Measurements from ENCODE around the gene CCDC185.
"Not testable (repeated sequence)": the region's sequence is repeated elsewhere in the genome, so short reads cannot be mapped to it uniquely, and the experiment has no call there.

Gene CCDC185

DNA sequence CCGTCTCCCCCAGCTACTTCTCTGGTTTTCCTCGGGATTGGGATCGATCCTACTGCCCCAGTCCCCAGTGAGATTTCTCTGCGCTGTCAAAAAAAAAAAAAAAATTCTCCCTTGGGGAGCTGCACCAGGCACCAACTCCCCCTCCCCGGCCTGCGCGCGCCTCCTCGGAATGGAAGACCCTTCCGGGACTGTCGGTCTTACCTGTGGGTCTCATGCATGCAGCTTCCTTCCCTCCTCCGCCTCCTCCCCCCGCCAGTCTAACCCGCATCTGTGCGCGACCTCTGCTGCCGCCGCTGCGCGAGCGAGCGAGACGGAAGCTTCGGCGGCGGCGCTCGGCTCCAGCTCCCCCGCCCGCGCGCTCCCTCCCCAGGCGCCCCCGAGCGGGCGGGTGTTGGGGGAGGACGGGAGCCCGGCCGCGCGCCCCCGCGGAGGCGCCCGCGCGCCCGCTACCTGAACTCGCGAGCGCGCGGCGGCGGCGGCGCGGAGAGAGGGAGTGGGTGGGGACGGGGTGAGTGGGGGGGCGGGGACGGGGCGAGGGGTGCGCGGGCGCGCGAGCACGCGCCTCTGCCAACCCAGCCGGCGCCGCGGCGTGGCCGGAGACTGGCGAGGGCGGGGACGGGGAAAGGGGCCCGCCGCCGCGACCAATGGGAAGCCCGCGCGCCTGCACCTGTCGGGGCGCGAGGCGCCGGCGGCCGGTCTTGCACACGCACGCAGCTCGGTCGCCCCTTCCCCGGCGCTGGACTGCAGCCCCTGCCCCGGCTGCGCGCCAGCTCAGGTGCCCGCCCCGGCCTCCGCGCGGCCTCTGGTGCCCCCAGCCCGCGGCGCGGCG, 29.1 kb upstream of the CCDC185 start, which contains the start of gene SUSD4:
TSS of gene SUSD4 (minus strand) at position 321 of the 829 bp plus-strand sequence. CDS start 751 bp downstream, outside the sequence.
- H3K27me3 ChIP-seq (ENCODE audit: low read depth) = peaks cover 47% of the 10 kb centered on the region
- peak within 1 kb of the TSS; percentile 34 for H3K4me3 ChIP-seq
- in situ Hi-C loops (cut with MboI; ENCODE audit: low sequenced_read_pairs) = no loop called here
- H3K9me3 ChIP-seq = no peaks in the 10 kb centered on the region
- no peaks in the 10 kb centered on the region for H3K36me3 ChIP-seq (replicated peaks)
- DNase-seq (ENCODE audit: low spot score in 2 of 2) = peak; percentile 20 to 66
- H3K4me1 ChIP-seq = no peaks in the 10 kb centered on the region

- H3K4me3 ChIP-seq = peak overlapping the region; percentile 11; the same call in 1 of the 2 replicates
- H3K27me3 ChIP-seq (ENCODE audit: low read depth) = peaks cover 43% of the 10 kb centered on the region
- in situ Hi-C loops (cut with MboI; ENCODE audit: low sequenced_read_pairs) = no loop called here
Measured at GRCh38 chr1:223364685-223365382, 28.4 kb upstream of the CCDC185 start.

GRCh38 chr1:223374064-223374610, 19.1 kb upstream of the CCDC185 start:
- H3K4me3 ChIP-seq = no peak overlapping the region
- no peaks in the 10 kb centered on the region for H3K9me3 ChIP-seq
- H3K4me1 ChIP-seq = no peaks in the 10 kb centered on the region
- H3K36me3 ChIP-seq (replicated peaks) = no peaks in the 10 kb centered on the region
- in situ Hi-C loops (cut with MboI; ENCODE audit: low sequenced_read_pairs) = no loop called here
- no peak for DNase-seq (ENCODE audit: low spot score in 2 of 2)
- peaks cover 4% of the 10 kb centered on the region; the same call in 1 of the 2 replicates for H3K27me3 ChIP-seq (ENCODE audit: low read depth)

More at GRCh38 chr1:223364685-223365382, 28.4 kb upstream of the CCDC185 start:
- peak in 1 of 2 experiments; percentile 12 for DNase-seq (ENCODE audit: low spot score in 2 of 2)
- H3K4me1 ChIP-seq = no peaks in the 10 kb centered on the region
- H3K36me3 ChIP-seq (replicated peaks) = no peaks in the 10 kb centered on the region
- no peaks in the 10 kb centered on the region for H3K9me3 ChIP-seq

DNA sequence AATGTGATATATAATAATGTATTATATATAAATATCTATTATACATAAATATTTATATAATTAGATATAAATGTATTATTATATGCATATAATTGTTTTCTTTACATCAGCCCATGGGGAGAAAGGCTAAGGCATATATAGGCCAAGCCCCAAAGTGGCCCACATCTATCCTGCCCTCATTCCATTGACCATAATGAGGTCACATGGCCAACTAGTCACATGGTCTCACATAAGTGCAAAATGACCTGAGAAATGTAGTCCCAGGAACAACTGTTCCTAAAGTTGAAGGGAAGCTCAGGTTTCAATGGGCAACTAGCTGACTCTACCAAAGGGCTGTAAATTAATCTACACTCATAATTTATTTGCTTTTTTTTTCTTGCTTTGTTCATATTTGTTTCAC, 14.5 kb upstream of the CCDC185 start:
- H3K36me3 ChIP-seq (replicated peaks) = no peaks in the 10 kb centered on the region
- DNase-seq (ENCODE audit: low spot score in 2 of 2) = no peak
- no peaks in the 10 kb centered on the region for H3K4me1 ChIP-seq
- no peaks in the 10 kb centered on the region for H3K27me3 ChIP-seq (ENCODE audit: low read depth)
- no peak overlapping the region for H3K4me3 ChIP-seq
- in situ Hi-C loops (cut with MboI; ENCODE audit: low sequenced_read_pairs) = no loop called here
- H3K9me3 ChIP-seq = no peaks in the 10 kb centered on the region

- H3K9me3 ChIP-seq = no peaks in the 10 kb centered on the region
- no peaks in the 10 kb centered on the region for H3K4me1 ChIP-seq
- no peaks in the 10 kb centered on the region for H3K27me3 ChIP-seq (ENCODE audit: low read depth)
- H3K36me3 ChIP-seq (replicated peaks) = no peaks in the 10 kb centered on the region
- DNase-seq (ENCODE audit: low spot score in 2 of 2) = no peak
- H3K4me3 ChIP-seq = no peak overlapping the region
- in situ Hi-C loops (cut with MboI; ENCODE audit: low sequenced_read_pairs) = no loop called here
Measured at GRCh38 chr1:223386013-223386412, 7.2 kb upstream of the CCDC185 start.

DNA sequence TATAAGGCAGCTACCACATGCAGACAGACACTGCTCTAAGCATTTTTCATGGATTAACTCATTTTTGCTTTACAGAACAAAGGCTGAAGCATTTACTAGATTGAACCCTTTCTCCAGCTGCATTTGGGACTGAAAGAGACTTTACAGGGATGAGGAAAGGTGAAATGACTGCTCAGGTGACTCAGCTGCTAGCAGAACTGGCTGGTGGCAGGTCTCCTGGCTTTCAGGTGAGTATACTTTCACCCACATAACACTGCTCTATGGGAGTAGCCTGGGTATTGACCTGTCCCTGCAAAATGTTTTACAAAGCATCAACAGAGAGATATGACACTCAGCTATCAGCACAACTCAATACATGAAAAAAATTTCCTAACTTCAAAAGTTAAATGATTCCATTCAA, 2.6 kb upstream of the CCDC185 start:
- in situ Hi-C loops (cut with MboI; ENCODE audit: low sequenced_read_pairs) = no loop called here
- Histone ChIP-seq H3K36me3 (replicated peaks) (no peaks in the 10 kb centered on the region), H3K9me3 (no peaks in the 10 kb centered on the region), H3K27me3 (ENCODE audit: low read depth) (no peaks in the 10 kb centered on the region), H3K4me1 (no peaks in the 10 kb centered on the region), H3K4me3 (no peak overlapping the region)
- DNase-seq (ENCODE audit: low spot score in 2 of 2) = no peak

DNA sequence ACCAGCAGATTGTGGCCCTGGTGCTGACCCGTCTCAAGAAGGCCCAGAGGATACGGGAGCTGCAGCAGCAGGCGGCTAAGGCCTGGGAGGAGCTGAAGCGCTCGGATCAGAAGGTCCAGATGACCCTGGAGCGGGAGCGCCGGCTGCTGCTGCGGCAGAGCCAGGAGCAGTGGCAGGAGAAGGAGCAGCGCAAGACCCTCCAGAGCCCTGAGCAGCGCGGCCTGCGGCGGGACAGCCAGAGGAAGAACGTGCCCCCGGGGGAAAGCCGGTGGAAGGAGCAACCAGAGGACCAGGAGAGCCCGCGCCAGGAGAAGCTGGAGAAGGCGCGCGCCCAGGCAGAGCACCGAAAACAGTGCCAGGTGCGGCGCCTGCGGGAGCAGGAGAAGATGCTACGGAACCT, 1.0 kb downstream of the CCDC185 start:
- Histone ChIP-seq H3K36me3 (replicated peaks) (no peaks in the 10 kb centered on the region), H3K27me3 (ENCODE audit: low read depth) (no peaks in the 10 kb centered on the region), H3K4me1 (no peaks in the 10 kb centered on the region), H3K4me3 (no peak overlapping the region), H3K9me3 (no peaks in the 10 kb centered on the region)
- no peak for DNase-seq (ENCODE audit: low spot score in 2 of 2)
- in situ Hi-C loops (cut with MboI; ENCODE audit: low sequenced_read_pairs) = no loop called here

DNA sequence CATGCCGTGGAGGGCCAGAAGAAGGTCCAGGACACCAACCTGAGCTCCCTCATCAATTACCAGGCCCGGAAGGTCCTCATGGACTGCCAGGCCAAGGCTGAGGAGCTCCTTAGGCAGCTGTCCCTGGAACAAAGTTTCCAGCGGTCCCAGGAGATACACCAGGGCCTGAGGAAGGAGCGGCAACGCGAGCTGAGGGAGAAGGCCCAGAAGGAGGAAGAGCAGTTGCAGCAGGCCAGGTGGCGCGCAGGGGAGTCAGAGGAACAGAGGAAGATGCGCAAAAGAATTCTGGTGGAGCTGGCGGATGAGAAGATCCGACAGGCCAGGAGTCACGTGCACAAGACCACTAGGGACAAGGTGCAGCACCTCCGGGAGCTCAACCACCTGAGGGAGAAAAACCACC, 1.5 kb downstream of the CCDC185 start:
- DNase-seq (ENCODE audit: low spot score in 2 of 2) = no peak
- in situ Hi-C loops (cut with MboI; ENCODE audit: low sequenced_read_pairs) = no loop called here
- Histone ChIP-seq H3K27me3 (ENCODE audit: low read depth) (no peaks in the 10 kb centered on the region), H3K9me3 (no peaks in the 10 kb centered on the region), H3K4me3 (no peak overlapping the region), H3K4me1 (no peaks in the 10 kb centered on the region), H3K36me3 (replicated peaks) (no peaks in the 10 kb centered on the region)

GRCh38 chr1:223399393-223399792, 6.2 kb downstream of the CCDC185 start:
- H3K4me3 ChIP-seq; DNase-seq (ENCODE audit: low spot score in 2 of 2); H3K27me3 ChIP-seq (ENCODE audit: low read depth); in situ Hi-C loops (cut with MboI; ENCODE audit: low sequenced_read_pairs); H3K4me1 ChIP-seq; H3K9me3 ChIP-seq; H3K36me3 ChIP-seq (replicated peaks): not testable (repeated sequence)

GRCh38 chr1:223401873-223402789, 8.9 kb downstream of the CCDC185 start:
- H3K4me3 ChIP-seq = no peak overlapping the region
- H3K9me3 ChIP-seq = no peaks in the 10 kb centered on the region
- no peak for DNase-seq (ENCODE audit: low spot score in 2 of 2)
- H3K4me1 ChIP-seq = no peaks in the 10 kb centered on the region
- no peaks in the 10 kb centered on the region for H3K36me3 ChIP-seq (replicated peaks)
- in situ Hi-C loops (cut with MboI; ENCODE audit: low sequenced_read_pairs) = no loop called here
- H3K27me3 ChIP-seq (ENCODE audit: low read depth) = no peaks in the 10 kb centered on the region

DNA sequence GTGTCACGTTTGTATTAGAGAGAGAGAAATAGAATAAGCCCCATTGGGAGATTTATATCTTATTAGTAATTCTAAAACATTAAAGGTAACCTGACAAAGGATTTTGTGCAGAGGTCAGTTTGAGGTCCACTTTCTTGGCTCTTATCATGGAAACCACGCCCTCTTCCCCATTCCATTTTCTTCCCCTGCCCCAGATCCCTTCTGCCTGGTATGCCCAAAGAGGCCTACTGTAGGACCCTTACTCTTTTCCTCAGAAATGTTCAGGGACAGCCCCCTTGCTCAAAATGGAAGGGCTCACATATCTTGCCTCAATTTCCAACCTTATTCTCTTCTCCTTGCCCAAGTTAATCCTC, 9.6 kb downstream of the CCDC185 start:
- Histone ChIP-seq H3K27me3 (ENCODE audit: low read depth) (no peaks in the 10 kb centered on the region), H3K36me3 (replicated peaks) (no peaks in the 10 kb centered on the region), H3K4me1 (no peaks in the 10 kb centered on the region), H3K4me3 (no peak overlapping the region), H3K9me3 (no peaks in the 10 kb centered on the region)
- no peak for DNase-seq (ENCODE audit: low spot score in 2 of 2)
- in situ Hi-C loops (cut with MboI; ENCODE audit: low sequenced_read_pairs) = no loop called here

DNA sequence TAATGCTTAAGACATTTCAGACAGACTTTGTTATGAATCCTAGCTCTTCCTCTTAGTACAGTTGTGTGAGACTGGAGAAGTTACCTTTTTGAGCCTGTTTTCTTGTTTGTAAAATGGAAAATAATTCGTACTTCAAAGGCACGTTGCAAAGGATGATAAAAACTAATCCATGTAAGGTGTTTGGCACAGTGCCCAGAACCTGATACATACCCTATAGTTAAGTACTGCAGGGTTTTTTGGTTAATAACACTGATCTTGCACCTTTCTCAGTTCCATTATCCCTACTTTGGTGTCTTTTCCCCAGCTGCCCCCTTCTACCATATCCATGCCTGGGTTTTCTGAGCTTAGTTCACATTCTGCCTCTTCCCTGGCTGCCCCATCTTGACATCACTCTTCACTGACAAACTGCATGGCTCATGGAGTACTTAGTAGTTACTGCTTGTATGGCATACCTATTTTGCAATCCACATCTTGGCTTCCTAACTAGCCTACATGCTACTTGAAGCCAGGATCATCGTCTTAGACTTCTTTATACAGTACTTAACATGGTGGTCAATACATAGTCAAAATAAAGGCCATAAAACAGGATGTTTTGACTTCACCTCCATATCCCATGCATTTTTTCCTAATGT, 10.1 kb downstream of the CCDC185 start:
- in situ Hi-C loops (cut with MboI; ENCODE audit: low sequenced_read_pairs) = no loop called here
- DNase-seq (ENCODE audit: low spot score in 2 of 2) = no peak
- H3K4me1 ChIP-seq = no peaks in the 10 kb centered on the region
- no peaks in the 10 kb centered on the region for H3K27me3 ChIP-seq (ENCODE audit: low read depth)
- no peaks in the 10 kb centered on the region for H3K9me3 ChIP-seq
- H3K36me3 ChIP-seq (replicated peaks) = no peaks in the 10 kb centered on the region
- H3K4me3 ChIP-seq = no peak overlapping the region

GRCh38 chr1:223405507-223405906, 12.3 kb downstream of the CCDC185 start:
- Histone ChIP-seq H3K36me3 (replicated peaks) (no peaks in the 10 kb centered on the region), H3K9me3 (no peaks in the 10 kb centered on the region), H3K27me3 (ENCODE audit: low read depth) (no peaks in the 10 kb centered on the region), H3K4me3 (no peak overlapping the region), H3K4me1 (no peaks in the 10 kb centered on the region)
- in situ Hi-C loops (cut with MboI; ENCODE audit: low sequenced_read_pairs) = no loop called here
- DNase-seq (ENCODE audit: low spot score in 2 of 2) = no peak

Data from HAP-1 (cell line).